ENCODE measurements around the gene CTPS2.
A peak's percentile ranks its signal among the peaks of the same experiment; 100 is the strongest.
"Not testable (repeated sequence)": the region's sequence is repeated elsewhere in the genome, so short reads cannot be mapped to it uniquely, and the experiment has no call there.

Gene CTPS2

GRCh38 chrX:16603822-16604221 lies 108.6 kb downstream of the CTPS2 start:
- no peak for DNase-seq (ENCODE audit: low spot score)

GRCh38 chrX:16603235-16603634 lies 109.2 kb downstream of the CTPS2 start:
- not testable (repeated sequence) for DNase-seq (ENCODE audit: low spot score)

- DNase-seq (ENCODE audit: low spot score) = no peak
Observed at GRCh38 chrX:16601885-16602284, 110.6 kb downstream of the CTPS2 start.

GRCh38 chrX:16594490-16594889 lies 118.0 kb downstream of the CTPS2 start:
- DNase-seq (ENCODE audit: low spot score) = peak; percentile 9

- DNase-seq (ENCODE audit: low spot score) = no peak
Observed at GRCh38 chrX:16593801-16594200, 118.7 kb downstream of the CTPS2 start.

GRCh38 chrX:16592194-16592770 lies 120.2 kb downstream of the CTPS2 start:
- no peak for DNase-seq (ENCODE audit: low spot score)

GRCh38 chrX:16589826-16590225 lies 122.6 kb downstream of the CTPS2 start:
- DNase-seq (ENCODE audit: low spot score) = no peak

GRCh38 chrX:16589211-16589610 lies 123.3 kb downstream of the CTPS2 start:
- DNase-seq (ENCODE audit: low spot score) = no peak

GRCh38 chrX:16588266-16588665 lies 124.2 kb downstream of the CTPS2 start:
- DNase-seq (ENCODE audit: low spot score) = no peak

GRCh38 chrX:16587836-16588235 lies 124.6 kb downstream of the CTPS2 start:
- DNase-seq (ENCODE audit: low spot score) = no peak

- DNase-seq (ENCODE audit: low spot score) = no peak
Observed at GRCh38 chrX:16586377-16587112, 125.9 kb downstream of the CTPS2 start.

GRCh38 chrX:16585486-16586376 lies 126.7 kb downstream of the CTPS2 start:
- no peak for DNase-seq (ENCODE audit: low spot score)

GRCh38 chrX:16580004-16580797 lies 132.3 kb downstream of the CTPS2 start:
- not testable (repeated sequence) for DNase-seq (ENCODE audit: low spot score)

- DNase-seq (ENCODE audit: low spot score) = no peak
Observed at GRCh38 chrX:16579517-16579916, 133.0 kb downstream of the CTPS2 start.

- no peak for DNase-seq (ENCODE audit: low spot score)
Observed at GRCh38 chrX:16578218-16578617, 134.3 kb downstream of the CTPS2 start.

GRCh38 chrX:16577483-16578029 lies 134.9 kb downstream of the CTPS2 start:
- no peak for DNase-seq (ENCODE audit: low spot score)

GRCh38 chrX:16575388-16575787 lies 137.1 kb downstream of the CTPS2 start:
- not testable (repeated sequence) for DNase-seq (ENCODE audit: low spot score)

GRCh38 chrX:16573781-16574180 lies 138.7 kb downstream of the CTPS2 start:
- no peak for DNase-seq (ENCODE audit: low spot score)

- no peak for DNase-seq (ENCODE audit: low spot score)
Observed at GRCh38 chrX:16567681-16568080, 144.8 kb downstream of the CTPS2 start.

- DNase-seq (ENCODE audit: low spot score) = no peak
Observed at GRCh38 chrX:16566571-16566970, 145.9 kb downstream of the CTPS2 start.

GRCh38 chrX:16560173-16560572 lies 152.3 kb downstream of the CTPS2 start:
- no peak for DNase-seq (ENCODE audit: low spot score)

- DNase-seq (ENCODE audit: low spot score) = no peak
Observed at GRCh38 chrX:16559206-16559619, 153.3 kb downstream of the CTPS2 start.

All from Ammon's horn (tissue), 1 donor.